Progenitor cell of endocrine pancreas (in vitro differentiated cells): ENCODE data around the gene HIPK3. TPM values are rescaled to one million over a fixed set of nuclear protein-coding genes. Genes with fewer than 3 reads are reported as not detected.

Experiments
- DNase-seq: peaks from one replicate; pipeline ENCODE4 v3.0.0; 2021; ENCODE audit warnings: low spot score; ENCODE audit not compliant: unreplicated experiment
- H3K27ac Mint-ChIP-seq: 2 replicates; pipeline ENCODE4 v1.8.0; 2021; ENCODE audit warnings: mild to moderate bottlenecking, moderate library complexity, mixed read lengths
- H3K27me3 Mint-ChIP-seq: 2 replicates; pipeline ENCODE4 v1.8.0; 2021; ENCODE audit warnings: mixed read lengths
- H3K36me3 Mint-ChIP-seq: 2 replicates; pipeline ENCODE4 v1.8.0; 2022; ENCODE audit warnings: mixed read lengths; ENCODE audit not compliant: insufficient read depth
- H3K4me1 Mint-ChIP-seq: 2 replicates; pipeline ENCODE4 v1.8.0; 2021; ENCODE audit warnings: low read depth, mixed read lengths
- H3K4me3 Mint-ChIP-seq: 2 replicates; pipeline ENCODE4 v1.8.0; 2021; ENCODE audit warnings: low read depth, mild to moderate bottlenecking, moderate library complexity, mixed read lengths
- H3K9me3 Mint-ChIP-seq: 2 replicates; pipeline ENCODE4 v1.8.0; 2021; ENCODE audit warnings: low read depth, mixed read lengths
- CTCF ChIP-seq: fragments of 200-600 bp; sonication (generic); IDR thresholded peaks from one replicate; pipeline ENCODE4 v1.5.0; 2021; ENCODE audit warnings: antibody characterized with exemption, mild to moderate bottlenecking; ENCODE audit not compliant: unreplicated experiment
- total RNA-seq: library from RNA; stranded (reverse); gene quantifications from 2 replicates; pipeline ENCODE4 v1.2.1, GENCODE V29; 2021

Gene HIPK3
- total RNA-seq, 1 donor from 2014 or later, result 66.2 TPM

GRCh38 chr11:33375688-33376311 lies 118.6 kb downstream of the HIPK3 start, which contains the start of gene KIAA1549L:
Gene KIAA1549L, plus strand, starts transcription at chr11:33376108.
- peak; percentile 17 for DNase-seq
- Mint-ChIP-seq H3K36me3 (no peaks in the 10 kb centered on the region), H3K4me1 (peaks cover 19% of the 10 kb centered on the region), H3K9me3 (no peaks in the 10 kb centered on the region), H3K4me3 (peak within 1 kb of the TSS; percentile 71), H3K27ac (peak within 1 kb of the TSS; percentile 20), H3K27me3 (peaks cover 53% of the 10 kb centered on the region)
- no peak for TF ChIP-seq CTCF

- Mint-ChIP-seq H3K4me3 (peak overlapping the region; percentile 63), H3K9me3 (no peaks in the 10 kb centered on the region), H3K27me3 (peaks cover 53% of the 10 kb centered on the region), H3K27ac (no peak overlapping the region), H3K4me1 (peaks cover 14% of the 10 kb centered on the region), H3K36me3 (no peaks in the 10 kb centered on the region)
- no peak for TF ChIP-seq CTCF
- peak; percentile 43 for DNase-seq
Observed at GRCh38 chr11:33376331-33377310, 119.4 kb downstream of the HIPK3 start.

GRCh38 chr11:33377412-33378370 lies 120.5 kb downstream of the HIPK3 start:
- no peak overlapping the region for H3K27ac Mint-ChIP-seq
- peaks cover 13% of the 10 kb centered on the region for H3K4me1 Mint-ChIP-seq
- peaks cover 51% of the 10 kb centered on the region for H3K27me3 Mint-ChIP-seq
- peak overlapping the region; percentile 63 for H3K4me3 Mint-ChIP-seq
- no peaks in the 10 kb centered on the region for H3K9me3 Mint-ChIP-seq
- no peaks in the 10 kb centered on the region for H3K36me3 Mint-ChIP-seq
- no peak for DNase-seq
- no peak for TF ChIP-seq CTCF

- Mint-ChIP-seq H3K9me3 (no peaks in the 10 kb centered on the region), H3K27ac (no peak overlapping the region), H3K27me3 (peaks cover 30% of the 10 kb centered on the region), H3K4me3 (no peak overlapping the region), H3K36me3 (no peaks in the 10 kb centered on the region), H3K4me1 (peaks cover 8% of the 10 kb centered on the region)
- DNase-seq, result no peak
- TF ChIP-seq CTCF, result no peak
Observed at GRCh38 chr11:33379947-33380346, 122.8 kb downstream of the HIPK3 start.
